Activated effector memory CD4-positive, alpha-beta T cell treated with anti-CD3 and anti-CD28 coated beads, Interleukin-2, amount 50 U/mL, for 16 hours (primary cell): ENCODE measurements around the gene KCP.

ENCODE experiments used
- DNase-seq: peaks from one replicate; pipeline ENCODE4 v3.0.0-alpha.2; 2020

The KCP gene

DNA sequence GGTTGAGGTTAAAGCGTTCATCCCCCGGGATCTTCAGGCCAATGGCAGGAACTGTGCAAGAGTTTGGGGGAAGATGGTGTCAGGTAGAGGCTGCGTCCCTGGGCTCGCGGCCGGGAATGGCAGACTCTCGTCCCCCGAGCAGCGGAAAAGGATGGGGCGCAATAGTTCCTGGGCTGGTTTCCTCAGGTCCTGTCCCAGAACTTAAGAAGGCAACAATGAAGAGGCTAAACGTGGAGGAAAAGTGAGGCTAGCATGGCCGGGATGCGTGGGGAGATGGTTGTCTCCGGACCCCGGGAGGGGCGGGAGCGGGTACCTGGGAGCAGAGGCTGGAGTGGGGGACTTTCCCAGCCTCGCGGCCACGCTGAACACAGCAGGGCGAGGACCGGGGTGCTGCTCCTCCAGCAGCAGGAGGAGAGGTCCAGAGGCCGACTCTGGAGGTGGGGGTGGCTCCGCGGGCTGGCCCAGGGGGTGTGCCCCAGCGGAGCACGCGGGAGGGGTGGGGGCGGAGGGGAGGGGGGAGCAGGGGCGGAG, 28.1 kb upstream of the KCP start:
- DNase-seq: peak; percentile 77

DNA sequence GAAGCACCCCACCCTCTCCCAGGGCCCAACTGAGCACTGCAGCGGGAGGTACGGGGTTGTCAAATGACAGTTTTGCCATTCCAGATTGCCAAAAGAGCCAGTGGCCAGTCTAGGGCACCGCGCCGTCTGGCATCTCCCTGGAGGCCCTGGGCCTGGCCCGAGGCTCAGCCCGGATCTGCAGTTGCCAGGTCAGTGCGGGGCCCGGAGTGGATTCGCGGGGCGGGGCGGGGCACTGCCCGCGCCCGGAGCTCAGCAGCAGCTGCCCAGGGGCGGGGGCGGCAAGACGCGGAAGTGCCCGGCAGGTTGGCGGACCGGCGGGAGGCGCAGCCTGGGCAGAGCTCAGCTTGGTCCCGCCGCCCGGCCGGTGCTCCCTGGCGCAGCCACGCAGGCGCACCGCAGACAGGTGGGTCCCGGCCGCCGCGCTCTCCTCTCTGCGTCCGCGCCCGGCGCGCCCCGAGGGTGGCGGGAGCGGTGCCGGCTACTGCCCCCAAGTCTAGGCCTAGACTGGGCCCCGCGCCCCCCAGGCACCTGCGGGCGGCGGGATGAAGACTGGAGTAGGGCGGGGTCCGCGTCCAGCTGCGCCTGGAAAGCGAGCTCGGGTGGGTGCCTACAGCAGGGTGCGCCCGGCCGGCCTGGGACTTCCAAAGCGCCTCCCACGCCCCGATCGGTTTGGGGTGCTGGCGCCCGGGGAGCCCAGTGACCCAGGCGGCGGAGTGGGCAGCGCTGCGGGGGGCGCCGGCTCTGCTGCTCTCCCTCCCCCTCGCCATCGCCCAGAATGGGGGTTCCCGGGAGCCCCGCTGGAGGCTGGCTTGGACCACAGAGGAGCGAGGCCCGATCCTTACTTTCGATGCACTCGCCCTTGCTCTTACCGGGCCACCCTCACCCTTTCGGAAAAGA, 27.4 kb upstream of the KCP start, which contains the start of gene IRF5:
Gene IRF5, plus strand, starts transcription at position 281 of the 897 bp plus-strand sequence. CDS start 4,155 bp downstream, outside the sequence.
- DNase-seq: peak; percentile 75

DNA sequence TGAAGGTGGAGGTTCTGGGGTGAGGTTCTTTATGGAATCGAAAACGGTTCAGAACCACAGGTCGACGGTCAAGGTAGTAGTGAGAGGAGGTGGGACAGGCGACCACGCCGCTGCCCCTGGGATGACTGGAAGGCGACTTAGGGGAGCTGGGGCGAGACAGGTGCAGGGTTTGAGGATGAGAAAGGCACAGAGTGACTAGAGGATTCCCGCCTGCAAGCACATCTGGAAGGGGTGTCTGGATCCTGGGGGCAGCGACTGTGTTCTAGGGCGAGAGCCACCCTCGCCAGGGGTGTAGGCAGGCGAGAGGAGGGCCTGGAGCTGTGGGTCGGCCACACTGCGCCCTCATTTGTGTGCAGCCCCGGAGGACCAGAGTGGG, 26.8 kb upstream of the KCP start:
- DNase-seq: no peak

DNA sequence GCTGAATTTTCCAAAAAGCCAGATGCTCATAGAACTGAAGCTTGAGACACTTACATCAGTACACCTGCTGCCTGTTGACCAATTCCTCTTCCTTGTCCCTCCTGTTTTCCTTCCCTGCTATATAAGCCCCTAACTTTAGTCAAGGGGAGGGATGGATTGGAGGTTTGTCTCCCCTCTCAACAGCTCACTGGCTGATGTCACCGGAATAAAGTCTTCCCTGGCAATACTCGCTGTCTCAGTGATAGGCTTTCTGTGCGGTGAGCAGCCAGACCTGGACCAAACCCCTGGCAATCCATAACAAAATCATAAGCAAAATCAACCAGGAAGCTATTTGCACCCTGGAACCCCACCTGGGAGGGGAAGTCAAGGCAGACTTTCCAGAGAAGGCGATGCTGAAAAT, 26.3 kb upstream of the KCP start:
- DNase-seq: no peak

DNA sequence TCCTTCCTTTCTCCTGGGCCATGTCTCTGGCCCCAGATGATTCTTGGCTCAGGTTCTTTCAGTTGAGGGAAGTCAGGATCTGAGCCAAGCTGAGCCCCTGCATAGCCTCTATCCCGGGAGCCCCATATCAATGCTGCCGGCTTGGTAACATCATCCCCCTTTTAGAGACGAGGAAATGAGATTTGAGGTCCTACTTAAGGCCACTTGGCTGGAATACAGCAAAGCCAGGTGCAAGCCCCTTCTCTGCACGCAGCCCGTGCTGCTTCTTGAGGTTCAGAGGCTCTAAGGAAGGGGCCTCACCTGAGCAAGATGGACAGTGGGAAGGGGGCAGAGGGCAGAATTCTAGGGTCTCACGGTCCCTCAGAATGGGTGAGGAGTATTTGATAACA, 24.8 kb upstream of the KCP start:
- no peak for DNase-seq

DNA sequence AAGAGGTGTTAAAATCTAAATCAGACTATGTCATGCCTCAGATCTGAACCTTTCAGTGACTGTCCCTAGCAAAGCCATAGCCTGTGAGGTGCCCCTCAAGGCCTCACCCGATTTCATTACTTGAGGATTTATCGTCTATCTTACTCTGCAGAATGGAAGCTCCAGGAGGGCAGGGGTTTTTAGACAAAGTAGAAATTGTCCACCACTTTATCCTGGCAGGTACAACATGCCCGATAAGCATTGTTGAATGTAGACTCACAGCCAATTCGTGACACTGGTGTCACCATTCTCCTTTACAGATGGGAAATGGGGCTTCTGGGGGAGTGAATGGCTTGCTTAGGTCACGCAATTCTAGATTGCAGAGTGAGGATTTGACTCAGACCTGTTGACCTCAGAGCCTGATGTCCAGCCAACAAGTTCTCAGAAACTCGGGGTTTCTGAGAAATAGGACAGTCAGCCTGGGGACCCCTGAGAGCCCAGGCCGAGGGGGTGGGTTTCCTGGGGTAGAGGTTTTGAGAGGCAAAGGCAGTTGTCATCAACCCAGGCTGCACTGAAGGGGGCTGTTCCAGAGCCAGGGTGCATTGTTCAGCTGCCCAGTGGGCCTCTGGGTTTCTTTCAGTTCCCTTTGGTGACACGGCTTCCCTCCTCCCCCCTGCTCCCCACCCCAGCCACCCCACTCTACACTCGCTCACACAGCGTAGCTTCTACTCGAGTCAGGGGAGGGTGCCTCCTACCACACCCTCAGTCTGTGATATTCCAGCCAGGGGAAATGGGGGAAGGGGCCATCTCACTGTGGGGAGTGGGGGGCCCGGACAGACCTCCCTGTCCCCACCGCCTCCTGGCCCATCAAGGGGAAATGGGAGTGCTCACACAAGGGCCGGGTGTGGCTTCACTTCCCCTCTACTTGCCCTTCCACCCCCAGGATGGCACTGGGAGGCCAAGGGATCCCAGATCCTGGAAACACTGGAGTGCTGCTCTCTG, 24.1 kb upstream of the KCP start:
- no peak for DNase-seq

DNA sequence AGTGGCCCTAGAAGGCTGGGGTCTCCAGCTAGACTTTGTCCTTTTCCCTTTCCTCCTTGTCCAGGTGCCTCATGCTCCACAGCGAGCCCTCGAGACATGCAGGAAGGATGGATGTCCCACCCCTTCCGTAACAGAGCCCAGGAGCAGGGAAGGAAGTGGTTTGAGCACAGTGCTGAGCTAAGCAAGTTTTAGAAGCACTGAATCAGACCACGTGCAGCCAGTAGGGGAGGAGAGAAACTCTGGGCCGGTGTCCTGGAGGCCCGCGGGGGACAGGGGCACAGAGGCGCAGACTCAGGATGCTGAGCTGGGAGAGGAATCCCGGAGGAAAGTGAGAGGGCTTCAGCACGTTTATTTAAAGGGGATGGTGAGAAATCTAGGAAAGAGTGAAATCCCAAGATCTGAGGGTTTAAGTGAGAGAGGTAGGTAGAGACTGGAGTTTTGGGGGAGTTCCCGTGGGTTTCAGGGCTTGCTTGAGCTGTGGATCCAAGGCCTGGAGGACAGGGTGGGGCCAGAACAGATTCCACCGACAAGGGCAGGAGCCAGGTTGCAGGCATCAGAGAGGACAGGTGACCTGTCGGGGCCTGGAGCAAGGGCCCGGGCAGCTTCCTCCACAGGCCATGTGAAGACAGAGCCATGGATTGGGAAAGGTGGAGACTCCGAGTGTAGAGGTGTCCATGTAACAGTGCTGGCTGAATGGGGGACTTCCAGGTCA, 22.8 kb upstream of the KCP start:
- DNase-seq: peak; percentile 81

DNA sequence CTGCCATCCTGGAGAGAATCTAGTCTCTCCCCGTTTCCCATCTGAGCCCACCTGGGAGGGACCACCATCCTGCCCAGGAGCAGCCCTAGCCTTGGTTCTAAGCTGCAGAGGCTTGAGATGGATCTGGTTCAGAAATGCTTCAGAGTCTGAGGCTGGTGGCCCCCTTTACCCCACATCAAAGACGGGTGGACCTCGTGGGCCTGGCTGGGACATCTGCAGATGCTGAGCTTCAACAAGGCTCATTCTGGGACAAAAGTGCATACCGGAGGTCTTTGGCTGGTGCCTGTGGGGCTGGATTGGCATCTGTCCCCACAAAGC, 22.3 kb upstream of the KCP start:
- DNase-seq: no peak

DNA sequence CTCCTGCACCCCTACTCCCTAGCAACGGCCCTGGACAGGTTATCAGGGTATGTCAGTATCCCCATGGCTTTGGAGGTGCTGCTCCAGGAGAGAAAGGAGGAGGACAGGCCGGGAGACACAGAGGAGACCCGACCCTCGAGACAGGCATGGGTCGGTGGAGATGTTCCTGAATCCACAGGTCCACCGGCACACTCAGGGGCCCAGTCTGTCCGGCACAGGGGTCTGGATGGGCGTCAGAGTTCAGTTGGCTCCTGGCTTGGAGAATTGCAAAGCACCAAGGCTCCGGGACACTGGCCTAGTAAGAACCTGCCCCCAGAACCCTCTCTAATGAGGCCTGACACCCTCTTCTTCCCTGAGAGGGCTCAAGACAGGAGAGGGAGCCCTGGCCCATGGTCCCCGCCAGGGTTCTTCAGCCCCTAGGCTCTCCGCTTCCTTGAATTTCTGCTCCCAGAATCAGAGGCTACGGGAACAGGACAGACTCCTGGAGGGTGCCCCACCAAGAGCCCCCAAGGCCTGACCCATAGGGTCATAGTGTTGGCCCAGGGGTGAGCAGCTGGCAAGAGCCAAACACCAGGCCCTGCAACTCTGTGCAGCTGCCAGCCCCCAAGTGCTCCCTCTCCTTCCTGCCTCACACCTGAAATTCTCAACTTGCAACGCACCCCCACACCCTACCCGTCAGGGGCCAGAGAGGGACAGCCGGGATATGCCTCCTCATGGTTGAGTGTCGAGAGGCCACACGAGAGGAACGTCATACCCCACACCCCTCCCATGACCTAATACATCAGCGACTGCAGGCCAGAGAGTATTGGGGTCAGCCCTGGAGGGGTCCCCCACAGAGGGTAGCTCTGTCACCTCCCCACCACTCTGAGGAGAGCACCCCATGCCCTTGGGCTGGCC, 21.7 kb upstream of the KCP start:
- no peak for DNase-seq

DNA sequence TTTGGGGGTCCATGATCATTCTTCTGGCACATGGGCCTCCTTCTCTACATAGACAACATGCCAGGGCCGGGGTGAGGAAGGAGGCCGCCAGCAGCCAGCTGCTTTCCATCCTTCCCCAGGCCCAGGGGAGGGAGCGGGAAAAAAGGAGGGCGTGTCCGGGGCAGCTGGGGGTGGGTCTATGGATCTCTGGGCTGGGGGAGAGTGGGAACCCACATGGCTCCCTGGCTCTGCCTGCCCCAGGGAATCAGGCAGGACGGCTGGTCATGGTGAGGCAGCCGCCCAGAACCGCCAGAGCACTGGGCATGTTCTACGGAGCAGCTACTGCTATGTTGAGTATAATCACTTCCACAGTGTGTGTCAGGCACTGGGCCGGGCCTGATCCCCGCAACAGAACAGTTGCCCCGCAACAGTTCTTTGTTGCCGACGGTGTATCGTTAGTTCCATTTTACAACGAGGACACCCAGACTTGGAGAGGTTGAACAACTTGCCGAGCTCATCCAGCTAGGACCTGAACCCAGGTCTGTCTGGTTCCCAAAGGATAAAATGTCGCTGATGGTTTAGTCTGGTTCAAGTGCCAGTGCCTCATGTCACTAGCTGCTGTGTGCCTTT, 20.8 kb upstream of the KCP start:
- DNase-seq: no peak

DNA sequence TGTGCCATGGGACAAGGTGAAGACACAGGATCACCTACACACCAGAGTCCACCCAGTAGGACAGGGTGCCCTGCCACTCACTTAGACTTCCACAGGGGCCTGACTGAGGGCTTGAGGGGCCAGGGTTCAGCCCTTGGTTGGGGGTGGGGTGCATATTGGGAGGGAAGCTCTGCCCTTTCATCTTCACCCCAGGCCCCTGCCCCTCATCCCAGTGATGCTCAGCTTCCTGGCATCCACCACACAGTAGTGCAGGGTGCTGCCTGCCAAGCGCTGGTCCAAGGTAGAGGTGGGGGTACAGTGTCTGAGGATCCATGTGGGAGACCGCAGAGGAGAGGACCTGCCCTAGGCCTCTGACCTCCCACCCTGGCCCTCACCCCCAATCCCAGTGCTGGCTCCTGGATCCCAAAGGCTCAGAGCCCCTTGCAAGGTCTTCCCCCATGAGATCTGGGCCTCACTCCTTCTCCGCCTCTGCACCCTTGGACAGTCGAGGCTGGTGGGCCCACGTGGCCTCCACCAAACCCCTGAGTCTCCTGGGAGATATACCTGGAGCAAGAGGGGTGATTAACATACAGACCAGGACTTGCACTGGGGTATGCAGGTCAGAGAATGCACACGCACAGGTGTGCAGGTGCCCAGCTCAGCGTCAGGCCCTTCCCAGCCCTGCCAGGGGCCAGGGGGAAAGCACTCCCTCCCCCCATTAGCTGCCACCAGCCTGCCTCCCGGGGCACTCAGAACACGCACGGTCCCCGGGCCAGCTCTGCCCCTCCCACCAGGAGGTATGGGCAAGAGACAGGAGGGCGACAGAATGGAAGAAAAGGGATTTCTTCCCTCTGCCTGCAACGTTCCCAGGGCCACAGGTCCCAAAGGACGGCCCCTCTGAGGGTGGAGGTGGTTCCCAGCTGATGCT, 18.6 kb upstream of the KCP start:
- no peak for DNase-seq

DNA sequence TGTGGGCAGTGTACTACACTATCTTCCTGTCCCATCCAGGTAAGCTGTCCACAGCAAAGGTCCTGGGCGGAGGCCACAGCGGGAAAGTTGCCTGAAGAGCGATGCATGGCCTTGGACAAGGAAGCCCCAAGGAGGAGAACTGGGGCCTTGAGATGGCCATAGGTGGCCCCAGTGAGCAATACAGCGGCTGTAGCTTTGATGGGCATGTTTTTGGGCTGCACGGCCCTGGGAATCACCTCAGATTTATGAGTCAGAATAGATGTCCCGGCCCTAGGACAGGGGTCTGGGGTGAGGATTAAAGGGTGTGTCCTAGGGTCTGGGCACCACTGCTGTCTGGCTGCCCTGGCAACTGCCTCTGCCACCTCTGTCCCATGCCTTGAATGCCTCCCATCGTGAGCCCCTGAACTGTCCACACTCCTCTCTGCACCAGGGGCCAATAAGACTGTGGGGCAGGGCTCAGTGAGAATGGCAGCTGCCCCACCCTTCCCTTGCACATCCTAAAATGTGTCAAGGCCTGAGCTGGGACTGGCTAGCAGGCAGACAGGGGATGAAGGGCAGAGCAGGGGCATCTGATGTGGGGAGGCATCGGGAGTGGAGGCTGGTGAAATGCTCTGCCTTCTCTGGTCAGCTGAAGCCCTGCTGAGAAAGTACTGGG, 17.8 kb upstream of the KCP start:
- no peak for DNase-seq

DNA sequence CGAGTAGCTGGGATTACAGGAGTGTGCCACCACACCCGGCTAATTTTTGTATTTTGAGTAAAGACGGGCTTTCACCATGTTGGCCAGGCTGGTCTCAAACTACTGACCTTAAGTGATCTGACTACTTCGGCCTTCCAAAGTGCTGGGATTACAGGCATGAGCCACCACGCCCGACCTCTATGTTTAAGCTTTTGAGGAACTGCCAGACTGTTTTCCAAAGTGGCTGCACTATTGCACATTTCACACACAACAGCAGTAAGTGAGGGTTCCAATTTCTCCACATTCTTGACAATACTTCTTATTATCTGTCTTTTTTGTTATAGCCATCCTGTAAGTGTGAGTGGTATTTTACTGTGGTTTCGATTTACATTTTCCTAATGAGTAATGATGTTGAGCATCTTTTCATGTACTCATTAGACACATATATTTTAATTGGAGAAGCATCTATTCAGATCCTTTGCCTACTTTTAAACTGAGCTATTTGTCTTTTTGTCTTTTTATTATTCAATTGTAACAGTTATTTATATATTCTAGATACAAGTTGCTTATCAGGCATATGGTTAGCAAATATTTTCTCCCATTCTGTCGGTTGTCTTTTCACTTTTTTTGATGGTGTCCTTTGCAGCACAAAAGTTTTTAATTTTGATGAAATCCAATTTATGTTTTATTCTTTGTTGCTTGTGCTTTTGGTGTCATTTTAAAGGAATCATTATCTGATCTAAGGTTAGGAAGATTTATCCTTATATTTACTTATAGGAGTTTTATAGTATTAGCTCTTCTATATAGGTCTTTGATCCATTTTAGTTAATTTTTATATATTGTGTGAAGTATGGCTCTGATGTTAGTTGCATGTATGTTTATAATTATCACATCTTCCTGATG, 14.4 kb upstream of the KCP start:
- DNase-seq: no peak

DNA sequence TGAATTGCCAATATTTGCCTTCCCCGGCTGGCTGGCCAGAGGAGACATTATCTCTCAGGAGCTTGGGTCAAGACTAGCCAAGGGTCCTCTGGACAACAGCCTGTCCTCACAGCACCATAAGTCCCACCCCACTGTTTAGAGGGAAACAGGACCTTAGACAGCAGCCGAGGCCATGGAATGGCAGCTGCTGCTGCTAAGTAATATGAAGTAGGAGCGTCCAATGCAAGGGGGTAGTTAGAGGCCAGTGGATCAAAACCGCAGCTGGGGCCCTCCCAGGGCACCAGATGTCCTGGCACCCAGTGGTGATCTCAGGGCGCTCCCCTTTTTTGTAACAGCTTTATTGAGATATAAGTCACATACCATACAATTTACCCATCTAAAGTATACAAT, 12.9 kb upstream of the KCP start:
- peak; percentile 36 for DNase-seq

DNA sequence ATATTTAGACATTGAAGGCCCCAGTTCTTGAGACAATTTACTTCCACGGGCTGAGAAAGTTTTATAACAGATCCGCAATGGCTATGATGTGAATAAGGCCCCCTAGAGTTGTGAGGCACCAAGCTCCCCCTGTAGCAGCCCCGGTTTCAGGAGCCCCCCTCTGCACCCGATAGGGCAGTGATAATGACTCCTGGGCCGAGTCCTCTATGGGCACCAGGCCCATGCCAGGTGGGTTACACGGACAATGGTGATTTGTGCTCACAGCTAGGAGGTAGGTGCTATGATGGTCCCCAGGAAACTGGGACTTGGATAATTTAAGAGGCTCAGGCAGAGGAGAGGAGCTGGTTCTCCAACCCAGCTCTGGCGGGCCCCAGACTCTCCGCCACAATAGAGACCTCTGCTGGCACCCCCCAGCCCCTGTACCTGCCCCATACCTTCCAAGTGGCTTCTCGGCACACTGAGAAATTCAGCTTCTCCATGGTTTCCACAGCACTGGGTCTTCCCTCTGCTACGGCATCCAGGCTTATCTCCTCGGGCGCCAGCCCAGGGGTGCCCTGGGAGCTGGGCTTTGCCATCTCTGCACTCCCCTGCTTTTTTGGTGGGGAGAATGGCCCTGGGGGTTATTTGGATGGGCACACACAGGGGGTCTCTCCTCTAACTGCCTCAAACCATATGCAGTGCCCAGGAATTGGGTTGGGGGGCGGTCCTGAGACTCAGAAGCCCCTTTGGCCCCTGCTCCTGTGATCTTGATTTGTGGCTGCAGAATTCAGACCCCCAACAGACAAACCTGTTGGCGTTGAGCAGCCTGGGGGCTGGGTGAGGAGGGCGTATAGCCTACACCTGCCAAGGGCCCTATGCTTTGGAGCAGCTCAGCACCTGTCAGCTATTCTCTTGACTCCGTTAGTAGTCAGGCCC, 12.2 kb upstream of the KCP start:
- DNase-seq: peak; percentile 9

DNA sequence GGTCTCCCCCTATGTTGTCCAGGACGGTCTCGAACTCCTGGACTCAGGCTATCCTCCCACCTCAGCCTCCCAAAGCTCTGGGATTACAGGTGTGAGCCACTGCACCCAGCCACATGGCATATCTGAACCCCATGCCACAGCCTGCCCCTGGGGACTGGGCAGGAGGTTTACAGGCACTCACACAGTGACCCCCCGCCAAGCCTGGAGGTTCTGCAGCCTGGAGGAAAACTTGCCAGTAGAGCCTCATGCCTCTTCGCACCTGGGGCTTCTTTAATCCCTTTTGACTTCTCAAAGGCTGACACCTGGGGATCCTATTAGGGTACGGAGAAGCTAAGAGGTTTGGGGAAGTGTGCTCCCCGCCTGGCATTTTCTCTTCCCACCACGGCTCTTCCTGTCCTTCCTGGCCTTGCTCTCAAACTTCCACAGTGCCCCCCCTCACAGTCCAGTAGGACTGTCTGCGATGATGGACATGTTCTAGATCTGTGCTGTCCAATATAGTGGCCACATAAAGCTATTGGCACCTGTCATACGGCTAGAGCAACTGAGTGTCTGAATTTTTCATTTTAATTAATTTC, 11.4 kb upstream of the KCP start:
- peak; percentile 53 for DNase-seq

DNA sequence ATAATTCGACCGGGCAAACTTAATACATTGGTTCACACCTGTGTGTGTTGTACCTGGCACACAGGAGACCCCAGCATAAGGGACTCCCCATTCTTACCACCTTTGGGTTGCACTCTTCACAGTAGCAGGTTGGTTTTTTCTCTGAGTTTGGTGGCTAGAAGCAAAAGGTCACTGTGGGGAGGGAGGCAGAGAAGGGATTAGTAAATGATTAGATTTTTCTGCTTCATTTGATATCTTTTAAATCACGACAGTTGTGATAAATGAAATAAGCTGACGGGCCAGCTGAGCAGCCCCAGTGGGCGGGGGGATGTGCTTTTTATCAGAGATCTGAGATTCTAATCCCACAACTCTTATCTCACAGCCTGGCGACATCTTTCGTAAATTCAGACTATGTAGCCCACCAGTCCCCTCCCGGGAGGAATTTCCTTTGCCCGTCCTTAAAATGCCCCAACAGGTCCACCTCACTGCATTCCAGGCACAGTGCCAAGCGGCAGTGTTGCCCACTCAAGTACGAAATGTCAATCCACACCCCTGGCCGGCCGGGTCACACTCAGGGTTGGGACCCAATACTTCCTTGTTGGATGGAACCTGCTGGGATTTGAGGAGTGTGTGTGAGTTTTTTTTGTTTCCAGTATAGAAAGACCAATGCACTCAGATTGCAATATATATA, 10.5 kb upstream of the KCP start:
- DNase-seq: peak; percentile 61
